MM.1S (cell line): Measurements from ENCODE around the gene PLAGL1.

ENCODE experiments used
- DNase-seq: peaks from one replicate; pipeline ENCODE4 v3.0.0-alpha.2; 2015
- H2AFZ ChIP-seq: fragments of 300-600 bp; sonication (generic); 2 replicates; pipeline ENCODE4 v1.6.0; 2016; ENCODE audit warnings: antibody characterized with exemption, low read length
- H3F3A ChIP-seq: fragments of 300-600 bp; sonication (generic); 2 replicates; pipeline ENCODE4 v1.6.1; 2016; ENCODE audit warnings: mild to moderate bottlenecking, antibody characterized with exemption, low read length, moderate library complexity, mixed read lengths; ENCODE audit not compliant: insufficient read depth
- H3K27ac ChIP-seq: fragments of 300-600 bp; sonication (generic); 2 replicates; pipeline ENCODE4 v1.5.1; 2016; ENCODE audit warnings: mild to moderate bottlenecking, low read length
- H3K27me3 ChIP-seq: fragments of 300-600 bp; sonication (generic); replicated peaks from 2 replicates; pipeline ENCODE4 v1.6.0; 2016; ENCODE audit warnings: low read length; ENCODE audit not compliant: insufficient read depth
- H3K36me3 ChIP-seq: fragments of 300-600 bp; sonication (generic); replicated peaks from 2 replicates; pipeline ENCODE4 v1.6.1; 2016; ENCODE audit warnings: mild to moderate bottlenecking, low read length, mixed read lengths; ENCODE audit not compliant: insufficient read depth
- H3K4me1 ChIP-seq: fragments of 300-600 bp; sonication (generic); 2 replicates; pipeline ENCODE4 v1.6.1; 2016; ENCODE audit warnings: low read length, mixed read lengths
- H3K4me2 ChIP-seq: fragments of 300-600 bp; sonication (generic); 2 replicates; pipeline ENCODE4 v1.6.0; 2016; ENCODE audit warnings: low read depth, low read length
- H3K4me3 ChIP-seq: fragments of 300-600 bp; sonication (generic); 2 replicates; pipeline ENCODE4 v1.5.1; 2016; ENCODE audit warnings: low read length, mixed read lengths
- H3K79me2 ChIP-seq: fragments of 300-600 bp; sonication (generic); 2 replicates; pipeline ENCODE4 v1.6.1; 2016; ENCODE audit warnings: mixed run types, low read length, mixed read lengths
- H3K9ac ChIP-seq: fragments of 300-600 bp; sonication (generic); 2 replicates; pipeline ENCODE4 v1.6.1; 2016; ENCODE audit warnings: low read length, mixed read lengths
- H3K9me2 ChIP-seq: fragments of 300-600 bp; sonication (generic); replicated peaks from 2 replicates; pipeline ENCODE4 v1.6.1; 2016; ENCODE audit warnings: mild to moderate bottlenecking, low read length, mixed read lengths; ENCODE audit not compliant: insufficient read depth
- H3K9me3 ChIP-seq: fragments of 300-600 bp; sonication (generic); replicated peaks from 2 replicates; pipeline ENCODE4 v1.6.1; 2016; ENCODE audit warnings: mild to moderate bottlenecking, low read length, mixed read lengths; ENCODE audit not compliant: insufficient read depth
- H4K20me1 ChIP-seq: fragments of 300-600 bp; sonication (generic); 2 replicates; pipeline ENCODE4 v1.6.1; 2016; ENCODE audit warnings: mild to moderate bottlenecking, low read length, moderate library complexity, mixed read lengths; ENCODE audit not compliant: insufficient read depth
- EZH2 ChIP-seq: fragments of 300-600 bp; sonication (generic); optimal IDR thresholded peaks from 2 replicates; pipeline ENCODE3; 2017; ENCODE audit warnings: low read depth, mild to moderate bottlenecking, antibody characterized with exemption, low read length, mixed read lengths
- EZH2phosphoT487 ChIP-seq: fragments of 300-600 bp; sonication (generic); IDR thresholded peaks from 2 replicates; pipeline ENCODE4 v1.6.1; 2018; ENCODE audit warnings: antibody characterized with exemption, low read length
- TF ChIP-seq, protein P1 (sequence below): fragments of 300-600 bp; sonication (generic); IDR thresholded peaks from 2 replicates; pipeline ENCODE4 v1.5.1; 2016; ENCODE audit warnings: antibody characterized with exemption, low read length, mixed read lengths

Gene PLAGL1

DNA sequence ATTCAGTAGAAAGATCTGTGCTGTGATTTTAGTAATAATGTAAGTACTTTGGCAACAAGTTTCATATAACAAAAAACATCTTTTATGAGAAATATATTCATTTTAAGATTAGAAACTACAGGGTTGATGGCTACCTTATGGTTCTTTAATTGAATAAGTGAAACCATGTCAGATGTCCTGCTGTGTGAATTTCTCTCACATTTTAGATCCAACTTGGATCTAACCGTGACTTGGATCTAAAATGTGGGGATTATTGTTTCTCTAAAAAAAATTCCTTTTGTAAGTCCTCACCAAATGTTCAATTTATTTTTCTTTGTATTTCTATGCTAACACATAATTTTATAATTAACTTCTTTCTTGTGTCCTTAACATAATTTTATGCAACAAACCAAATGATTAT, 113.4 kb downstream of the PLAGL1 start:
- Histone ChIP-seq H3F3A (no peaks in the 10 kb centered on the region), H3K4me1 (0 out of 2 replicates have a peak, but pooled peaks cover 4% of the 10 kb centered on the region), H3K9me3 (no peaks in the 10 kb centered on the region), H4K20me1 (no peaks in the 10 kb centered on the region), H3K4me2 (no peak overlapping the region), H3K9ac (no peak overlapping the region), H3K27ac (no peak overlapping the region), H2AFZ (no peak overlapping the region), H3K4me3 (no peak overlapping the region), H3K9me2 (no peaks in the 10 kb centered on the region), H3K36me3 (no peaks in the 10 kb centered on the region), H3K79me2 (no peaks in the 10 kb centered on the region), H3K27me3 (no peaks in the 10 kb centered on the region)
- TF ChIP-seq EZH2: no peak
- no peak for TF ChIP-seq EZH2phosphoT487
- TF ChIP-seq, protein P1, sequence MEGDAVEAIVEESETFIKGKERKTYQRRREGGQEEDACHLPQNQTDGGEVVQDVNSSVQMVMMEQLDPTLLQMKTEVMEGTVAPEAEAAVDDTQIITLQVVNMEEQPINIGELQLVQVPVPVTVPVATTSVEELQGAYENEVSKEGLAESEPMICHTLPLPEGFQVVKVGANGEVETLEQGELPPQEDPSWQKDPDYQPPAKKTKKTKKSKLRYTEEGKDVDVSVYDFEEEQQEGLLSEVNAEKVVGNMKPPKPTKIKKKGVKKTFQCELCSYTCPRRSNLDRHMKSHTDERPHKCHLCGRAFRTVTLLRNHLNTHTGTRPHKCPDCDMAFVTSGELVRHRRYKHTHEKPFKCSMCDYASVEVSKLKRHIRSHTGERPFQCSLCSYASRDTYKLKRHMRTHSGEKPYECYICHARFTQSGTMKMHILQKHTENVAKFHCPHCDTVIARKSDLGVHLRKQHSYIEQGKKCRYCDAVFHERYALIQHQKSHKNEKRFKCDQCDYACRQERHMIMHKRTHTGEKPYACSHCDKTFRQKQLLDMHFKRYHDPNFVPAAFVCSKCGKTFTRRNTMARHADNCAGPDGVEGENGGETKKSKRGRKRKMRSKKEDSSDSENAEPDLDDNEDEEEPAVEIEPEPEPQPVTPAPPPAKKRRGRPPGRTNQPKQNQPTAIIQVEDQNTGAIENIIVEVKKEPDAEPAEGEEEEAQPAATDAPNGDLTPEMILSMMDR: no peak
- DNase-seq: no peak
